ENCODE measurements around the gene FTCDNL1. TPM values are rescaled to one million over a fixed set of nuclear protein-coding genes. Genes with fewer than 3 reads are reported as not detected.

Gene FTCDNL1
- total RNA-seq, 1 donor from 2014 or later: 1.3 TPM

DNA sequence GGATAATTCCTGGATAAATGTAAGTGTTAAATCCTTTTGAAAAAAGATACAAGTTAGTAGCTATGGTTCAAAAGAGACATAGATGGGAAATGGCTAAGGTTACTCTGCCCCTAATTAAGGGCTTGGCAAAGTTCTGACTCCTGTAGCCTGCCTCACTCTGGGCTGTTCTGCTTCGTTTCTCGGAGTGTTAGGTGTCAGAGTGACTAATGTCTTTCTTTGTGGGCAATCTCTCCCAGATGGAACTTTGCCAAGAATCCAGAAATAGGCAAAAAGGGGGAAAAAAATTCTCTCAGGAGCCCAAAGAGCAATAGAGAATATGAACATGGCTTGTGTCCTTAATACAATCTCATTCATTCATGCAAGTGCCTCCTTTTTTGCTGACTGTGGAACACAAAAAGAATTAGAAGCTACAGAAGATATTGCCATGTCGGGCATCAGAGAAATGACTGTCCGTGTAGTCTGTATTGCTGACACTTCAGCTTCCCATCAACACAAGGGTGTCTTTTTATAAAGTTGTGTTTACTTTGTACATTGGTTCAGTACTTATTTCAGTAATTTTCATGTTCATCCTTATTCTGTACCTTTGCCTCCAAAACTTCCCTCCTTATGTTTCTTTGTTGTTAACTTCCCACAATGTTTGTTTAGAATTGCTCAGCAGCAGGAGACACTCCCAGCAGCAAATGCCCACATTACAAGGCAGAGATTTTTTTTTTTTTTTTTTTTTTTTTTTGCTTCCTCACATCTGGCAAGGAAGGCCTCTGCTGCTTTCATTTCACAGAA lies 134.0 kb downstream of the FTCDNL1 start:
- peak overlapping the region; percentile 0 for H3K27ac Mint-ChIP-seq
- peak overlapping the region; percentile 1 for H3K4me3 Mint-ChIP-seq
- H3K4me1 Mint-ChIP-seq (ENCODE audit: unreplicated experiment): peaks cover 19% of the 10 kb centered on the region
- no peaks in the 10 kb centered on the region for H3K9me3 Mint-ChIP-seq
- peaks cover 11% of the 10 kb centered on the region for H3K27me3 Mint-ChIP-seq
- DNase-seq (ENCODE audit: extremely low spot score, unreplicated experiment): no peak
- TF ChIP-seq, protein P1, sequence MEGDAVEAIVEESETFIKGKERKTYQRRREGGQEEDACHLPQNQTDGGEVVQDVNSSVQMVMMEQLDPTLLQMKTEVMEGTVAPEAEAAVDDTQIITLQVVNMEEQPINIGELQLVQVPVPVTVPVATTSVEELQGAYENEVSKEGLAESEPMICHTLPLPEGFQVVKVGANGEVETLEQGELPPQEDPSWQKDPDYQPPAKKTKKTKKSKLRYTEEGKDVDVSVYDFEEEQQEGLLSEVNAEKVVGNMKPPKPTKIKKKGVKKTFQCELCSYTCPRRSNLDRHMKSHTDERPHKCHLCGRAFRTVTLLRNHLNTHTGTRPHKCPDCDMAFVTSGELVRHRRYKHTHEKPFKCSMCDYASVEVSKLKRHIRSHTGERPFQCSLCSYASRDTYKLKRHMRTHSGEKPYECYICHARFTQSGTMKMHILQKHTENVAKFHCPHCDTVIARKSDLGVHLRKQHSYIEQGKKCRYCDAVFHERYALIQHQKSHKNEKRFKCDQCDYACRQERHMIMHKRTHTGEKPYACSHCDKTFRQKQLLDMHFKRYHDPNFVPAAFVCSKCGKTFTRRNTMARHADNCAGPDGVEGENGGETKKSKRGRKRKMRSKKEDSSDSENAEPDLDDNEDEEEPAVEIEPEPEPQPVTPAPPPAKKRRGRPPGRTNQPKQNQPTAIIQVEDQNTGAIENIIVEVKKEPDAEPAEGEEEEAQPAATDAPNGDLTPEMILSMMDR (conservative IDR thresholded peaks at IDR 0.05): no peak
- no peaks in the 10 kb centered on the region for H3K36me3 Mint-ChIP-seq

DNA sequence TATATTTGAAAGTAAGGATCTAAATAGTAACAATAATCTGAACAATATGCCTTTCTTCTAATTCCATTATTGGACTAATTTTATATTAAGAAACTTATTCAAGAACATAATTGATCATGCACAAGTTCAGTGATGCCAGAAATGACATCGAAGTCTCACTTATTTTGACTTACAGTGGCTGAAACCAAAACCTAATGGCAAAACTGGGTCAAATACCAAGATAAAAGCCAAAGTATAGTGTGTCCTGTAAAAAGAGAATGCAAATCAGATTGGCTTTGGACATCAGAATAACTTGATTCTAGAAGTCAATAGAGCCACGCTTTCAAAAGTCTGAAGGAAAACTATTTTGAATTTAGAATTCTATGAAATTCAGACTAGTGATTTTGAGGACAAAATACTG lies 137.2 kb downstream of the FTCDNL1 start:
- Mint-ChIP-seq H3K27ac (no peak overlapping the region), H3K27me3 (peaks cover 12% of the 10 kb centered on the region), H3K9me3 (no peaks in the 10 kb centered on the region), H3K4me1 (ENCODE audit: unreplicated experiment) (peaks cover 19% of the 10 kb centered on the region), H3K36me3 (no peaks in the 10 kb centered on the region), H3K4me3 (no peak overlapping the region)
- TF ChIP-seq, protein P1 (conservative IDR thresholded peaks at IDR 0.05): no peak
- DNase-seq (ENCODE audit: extremely low spot score, unreplicated experiment): no peak

DNA sequence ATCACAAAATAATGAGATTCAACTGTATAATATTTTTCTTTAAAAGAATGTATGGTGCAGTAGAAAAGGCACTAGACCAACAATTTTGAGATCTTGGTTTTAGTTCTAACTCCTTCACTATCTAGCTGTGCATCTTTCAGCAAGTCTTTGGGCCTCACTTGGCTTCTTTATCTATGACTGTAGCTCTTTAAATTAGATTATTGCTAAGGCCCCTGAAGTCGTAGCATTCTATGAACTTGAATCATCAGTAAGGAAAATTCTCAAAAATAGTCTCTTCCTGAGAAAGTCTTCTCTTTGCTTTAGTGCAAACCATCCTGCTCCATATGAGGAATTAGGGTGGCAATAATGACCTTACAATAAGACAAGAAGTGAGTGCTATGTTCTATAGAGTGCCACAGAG lies 140.4 kb downstream of the FTCDNL1 start:
- H3K4me1 Mint-ChIP-seq (ENCODE audit: unreplicated experiment): no peaks in the 10 kb centered on the region
- H3K4me3 Mint-ChIP-seq: no peak overlapping the region
- no peaks in the 10 kb centered on the region for H3K36me3 Mint-ChIP-seq
- H3K27me3 Mint-ChIP-seq: peaks cover 12% of the 10 kb centered on the region
- no peak overlapping the region for H3K27ac Mint-ChIP-seq
- H3K9me3 Mint-ChIP-seq: no peaks in the 10 kb centered on the region
- DNase-seq (ENCODE audit: extremely low spot score, unreplicated experiment): no peak
- TF ChIP-seq, protein P1 (conservative IDR thresholded peaks at IDR 0.05): no peak

Other genes starting within 250 kb of the FTCDNL1 start
- 9.9 and 14.5 TPM in 2 replicates for gene C2orf69, start 60.1 kb upstream of the FTCDNL1 start, total RNA-seq (ENCODE audit: low replicate concordance)
- 7.0 and 11.0 TPM in 2 replicates for gene TYW5, start 104.3 kb upstream of the FTCDNL1 start, total RNA-seq (ENCODE audit: low replicate concordance)
- gene MAIP1, start 104.4 kb upstream of the FTCDNL1 start, total RNA-seq (ENCODE audit: low replicate concordance): 20.4 and 22.2 TPM in 2 replicates

Data from type B pancreatic cell (in vitro differentiated cells).